ENCODE measurements around the gene PDLIM7.

DNA sequence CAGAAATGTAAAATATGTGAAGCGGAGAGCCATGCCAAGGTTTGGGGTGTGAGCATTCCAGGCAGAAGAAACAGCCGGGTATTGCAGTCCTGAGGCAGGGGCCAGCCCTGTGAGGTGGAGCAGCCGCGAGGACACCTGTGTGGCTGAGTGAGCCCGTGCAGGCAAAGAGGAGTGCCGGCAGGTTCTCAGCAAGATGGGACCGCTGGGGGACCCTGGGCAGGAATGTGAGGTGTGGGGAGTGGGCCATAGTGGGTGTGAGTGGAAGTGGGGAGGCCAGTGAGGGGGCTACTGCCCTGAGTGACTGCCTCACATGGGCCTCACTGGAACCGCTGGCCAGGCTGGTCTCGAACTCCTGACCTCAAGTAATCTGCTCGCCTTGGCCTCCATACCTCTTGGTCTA lies 58.9 kb downstream of the PDLIM7 start:
- TF ChIP-seq, protein P1, sequence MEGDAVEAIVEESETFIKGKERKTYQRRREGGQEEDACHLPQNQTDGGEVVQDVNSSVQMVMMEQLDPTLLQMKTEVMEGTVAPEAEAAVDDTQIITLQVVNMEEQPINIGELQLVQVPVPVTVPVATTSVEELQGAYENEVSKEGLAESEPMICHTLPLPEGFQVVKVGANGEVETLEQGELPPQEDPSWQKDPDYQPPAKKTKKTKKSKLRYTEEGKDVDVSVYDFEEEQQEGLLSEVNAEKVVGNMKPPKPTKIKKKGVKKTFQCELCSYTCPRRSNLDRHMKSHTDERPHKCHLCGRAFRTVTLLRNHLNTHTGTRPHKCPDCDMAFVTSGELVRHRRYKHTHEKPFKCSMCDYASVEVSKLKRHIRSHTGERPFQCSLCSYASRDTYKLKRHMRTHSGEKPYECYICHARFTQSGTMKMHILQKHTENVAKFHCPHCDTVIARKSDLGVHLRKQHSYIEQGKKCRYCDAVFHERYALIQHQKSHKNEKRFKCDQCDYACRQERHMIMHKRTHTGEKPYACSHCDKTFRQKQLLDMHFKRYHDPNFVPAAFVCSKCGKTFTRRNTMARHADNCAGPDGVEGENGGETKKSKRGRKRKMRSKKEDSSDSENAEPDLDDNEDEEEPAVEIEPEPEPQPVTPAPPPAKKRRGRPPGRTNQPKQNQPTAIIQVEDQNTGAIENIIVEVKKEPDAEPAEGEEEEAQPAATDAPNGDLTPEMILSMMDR (IDR thresholded peaks at IDR 0.05), result no peak
- TF ChIP-seq POLR2AphosphoS5 (IDR thresholded peaks at IDR 0.05; ENCODE audit: low read depth, low read length), result no peak
- TF ChIP-seq TEAD4 (IDR thresholded peaks at IDR 0.05; ENCODE audit: borderline replicate concordance, insufficient read depth), result no peak
